Keratinocyte (primary cell): Measurements from ENCODE around the gene MFSD6. TPM values are rescaled to one million over a fixed set of nuclear protein-coding genes. Genes with fewer than 3 reads are reported as not detected.
A peak's percentile ranks its signal among the peaks of the same experiment; 100 is the strongest.

Source experiments
- DNase-seq: peaks from one replicate; pipeline ENCODE4 v3.0.0-alpha.2; 2011; ENCODE audit warnings: low read depth, missing footprints, low spot score
- FAIRE-seq: peaks from 2 replicates; lab custom pipeline; 2011; peaks lifted over from hg19 to GRCh38; lab: Jason Lieb, UNC
- H2AFZ ChIP-seq: 2 replicates; pipeline ENCODE4 v1.6.0; 2012; ENCODE audit warnings: low read length, control low read depth, inconsistent platforms; ENCODE audit not compliant: control insufficient read depth
- H3K27ac ChIP-seq: 2 replicates; pipeline ENCODE4 v1.5.1; 2011; ENCODE audit warnings: low read length; ENCODE audit not compliant: control insufficient read depth, insufficient read depth
- H3K27me3 ChIP-seq: 3 replicates; pipeline ENCODE4 v1.6.0; 2011; ENCODE audit warnings: low read length; ENCODE audit not compliant: control insufficient read depth, insufficient read depth; ENCODE audit errors: extremely low read depth
- H3K36me3 ChIP-seq, 2 experiments: 2 replicates in 1 of 2; 3 replicates in 1 of 2; pipeline ENCODE4 v1.5.1; 2011; ENCODE audit warnings: low read length in 2 of 2, mild to moderate bottlenecking in 1 of 2; ENCODE audit not compliant: control insufficient read depth in 2 of 2, insufficient read depth in 2 of 2; ENCODE audit errors: extremely low read depth in 1 of 2
- H3K4me1 ChIP-seq: 3 replicates; pipeline ENCODE4 v1.5.1; 2011; ENCODE audit warnings: low read length; ENCODE audit not compliant: control insufficient read depth, insufficient read depth; ENCODE audit errors: extremely low read depth
- H3K4me2 ChIP-seq: 3 replicates; pipeline ENCODE4 v1.6.0; 2011; ENCODE audit warnings: low read depth, low read length; ENCODE audit not compliant: control insufficient read depth, insufficient read depth; ENCODE audit errors: extremely low read depth
- H3K4me3 ChIP-seq, 3 experiments: fragments of 200-600 bp in 1 of 3; sonication (generic) in 1 of 3; 2 replicates in 2 of 3; 3 replicates in 1 of 3; pipeline ENCODE4 v1.5.1; 2011 to 2016; ENCODE audit warnings: low read length in 3 of 3, mild to moderate bottlenecking in 3 of 3, control low read depth in 2 of 3, inconsistent platforms in 1 of 3, low read depth in 1 of 3, mixed read lengths in 1 of 3, mixed run types in 1 of 3, moderate library complexity in 1 of 3; ENCODE audit not compliant: control insufficient read depth in 2 of 3, insufficient read depth in 2 of 3; ENCODE audit errors: extremely low read depth in 1 of 3
- H3K79me2 ChIP-seq: 2 replicates; pipeline ENCODE4 v1.6.0; 2012; ENCODE audit warnings: low read length; ENCODE audit not compliant: control insufficient read depth, insufficient read depth
- H3K9ac ChIP-seq: 3 replicates; pipeline ENCODE4 v1.6.0; 2011; ENCODE audit warnings: low read length; ENCODE audit not compliant: control insufficient read depth, insufficient read depth; ENCODE audit errors: extremely low read depth
- H3K9me1 ChIP-seq: 3 replicates; pipeline ENCODE4 v1.6.0; 2011; ENCODE audit warnings: low read length; ENCODE audit not compliant: control insufficient read depth, insufficient read depth; ENCODE audit errors: extremely low read depth
- H3K9me3 ChIP-seq: 2 replicates; pipeline ENCODE4 v1.5.1; 2012; ENCODE audit warnings: low read depth, low read length; ENCODE audit not compliant: control insufficient read depth
- H4K20me1 ChIP-seq: 3 replicates; pipeline ENCODE4 v1.6.0; 2011; ENCODE audit warnings: low read length; ENCODE audit not compliant: control insufficient read depth, insufficient read depth; ENCODE audit errors: extremely low read depth
- CTCF ChIP-seq, 3 experiments: IDR thresholded peaks in 1 of 3; conservative IDR thresholded peaks in 1 of 3; optimal IDR thresholded peaks in 1 of 3; 2 replicates in 2 of 3; 3 replicates in 1 of 3; pipeline versions ENCODE3 to v1.5.1; 2011; ENCODE audit warnings: low read length in 3 of 3, mild to moderate bottlenecking in 3 of 3, moderate library complexity in 2 of 3, control low read depth in 1 of 3, inconsistent platforms in 1 of 3; ENCODE audit not compliant: insufficient read depth in 2 of 3; ENCODE audit errors: extremely low read depth in 1 of 3
- EZH2 ChIP-seq: IDR thresholded peaks from one replicate; pipeline ENCODE4 v1.6.1; 2012; ENCODE audit warnings: inconsistent platforms, mild to moderate bottlenecking, low read length, moderate library complexity
- dilution Hi-C: fragments of 300-500 bp; cut with MboI; formaldehyde crosslinking; loops from one replicate; pipeline ENCODE4 v1.7.0; 2020; ENCODE audit warnings: low sequenced_read_pairs; ENCODE audit not compliant: extremely low pct_ligation_motif_present
- polyA plus RNA-seq, 5 experiments: library from polyadenylated mRNA; depleted of rRNA in 3 of 5; stranded (reverse) in 3 of 5; stranded (forward) in 1 of 5; unstranded in 1 of 5; fragments of >200 nt; gene quantifications; 1 replicate in 1 of 5; 2 replicates in 3 of 5; 3 replicates in 1 of 5; pipeline versions ENCODE4 v1.2.1 to v1.2.3, GENCODE V29; 2011 to 2012; ENCODE audit warnings: missing spikeins in 2 of 5, low read depth in 1 of 5, low replicate concordance in 1 of 5

The MFSD6 gene
- polyA plus RNA-seq, 1 donor (not counting 4 experiments of a cell fraction or from before 2014, with no cell fraction given), result 11.0 TPM

DNA sequence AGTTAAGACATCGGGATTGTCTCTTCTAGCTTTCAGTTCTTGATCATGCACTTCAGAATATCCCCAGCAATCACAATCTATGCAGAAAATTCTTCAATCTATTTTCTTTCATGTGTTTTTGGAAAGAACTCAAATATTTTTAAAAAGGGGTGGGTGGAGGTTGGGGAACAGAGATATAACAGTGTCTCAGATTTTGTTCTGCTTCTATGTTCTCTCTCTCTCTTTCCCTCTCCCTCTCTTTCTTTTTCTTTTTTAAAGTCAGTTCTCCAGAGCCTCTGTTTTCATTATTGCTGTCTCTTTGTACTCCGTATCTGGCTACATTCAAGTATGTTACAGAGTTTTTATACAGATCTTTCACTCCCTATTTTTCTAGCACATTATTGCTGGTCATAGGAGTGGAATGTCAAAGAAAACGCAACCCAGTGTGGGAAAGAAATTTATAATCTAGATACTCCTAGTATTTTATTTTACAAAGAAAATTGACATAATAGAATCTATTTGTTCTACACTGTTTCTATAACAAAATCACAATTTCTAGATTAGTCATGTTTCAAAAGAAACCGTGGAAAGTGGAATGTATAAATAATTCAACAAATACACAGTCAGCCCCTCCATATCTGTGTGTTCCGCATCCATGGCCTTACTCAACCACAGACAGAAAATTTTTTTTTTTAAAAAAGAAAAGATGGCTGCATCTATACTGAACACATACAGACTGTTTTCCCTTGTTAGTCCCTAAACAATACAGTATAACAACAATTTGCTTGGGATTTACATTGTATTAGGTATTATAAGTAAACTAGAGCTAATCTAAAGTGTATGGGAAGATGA, 137.6 kb downstream of the MFSD6 start:
- peak overlapping the region in 1 of 3 experiments; percentile 8 for H3K4me3 ChIP-seq
- no peak for TF ChIP-seq EZH2
- no peak for TF ChIP-seq CTCF (optimal IDR thresholded peaks at IDR 0.05 in 1 of 3, IDR thresholded peaks at IDR 0.05 in 1 of 3, conservative IDR thresholded peaks at IDR 0.05 in 1 of 3; ENCODE audit: extremely low read depth in 1 of 3, insufficient read depth in 2 of 3, low read length in 3 of 3)
- H3K9me3 ChIP-seq, result no peaks in the 10 kb centered on the region
- H3K36me3 ChIP-seq, result no peaks in the 10 kb centered on the region
- DNase-seq (no peak), FAIRE-seq (no peak)
- no peaks in the 10 kb centered on the region for H3K79me2 ChIP-seq
- H3K27ac ChIP-seq, result peak overlapping the region; percentile 31
- peaks cover 13% of the 10 kb centered on the region for H3K4me1 ChIP-seq
- H3K27me3 ChIP-seq, result no peaks in the 10 kb centered on the region
- H3K9me1 ChIP-seq, result no peaks in the 10 kb centered on the region
- peak overlapping the region; percentile 83 for H2AFZ ChIP-seq
- H4K20me1 ChIP-seq, result no peaks in the 10 kb centered on the region
- dilution Hi-C loops, result no loop called here
- H3K4me2 ChIP-seq, result peak overlapping the region; percentile 68
- peak overlapping the region; percentile 28 for H3K9ac ChIP-seq

DNA sequence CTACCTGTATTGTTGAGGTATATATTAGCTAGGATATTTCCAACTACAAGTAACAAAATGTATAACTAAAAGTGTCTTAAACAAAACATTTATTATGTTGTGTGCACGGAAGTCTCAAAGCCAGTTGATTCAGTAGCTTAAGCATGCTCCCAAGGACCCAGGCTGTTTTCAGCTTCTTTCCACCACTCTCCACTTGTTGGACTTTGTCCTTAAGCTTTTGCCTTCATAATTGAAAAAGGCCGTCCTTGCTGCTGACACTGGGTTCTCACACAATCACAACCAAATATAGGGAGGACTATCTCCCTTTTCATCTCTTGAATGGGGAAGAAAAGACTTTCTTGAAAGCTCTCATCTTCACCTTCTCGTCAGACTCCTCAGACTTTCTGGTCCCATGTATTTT, 138.6 kb downstream of the MFSD6 start:
- dilution Hi-C loops, result no loop called here
- no peaks in the 10 kb centered on the region for H4K20me1 ChIP-seq
- TF ChIP-seq CTCF (optimal IDR thresholded peaks at IDR 0.05 in 1 of 3, IDR thresholded peaks at IDR 0.05 in 1 of 3, conservative IDR thresholded peaks at IDR 0.05 in 1 of 3; ENCODE audit: extremely low read depth in 1 of 3, insufficient read depth in 2 of 3, low read length in 3 of 3), result no peak
- TF ChIP-seq EZH2, result no peak
- no peak for FAIRE-seq
- DNase-seq, result no peak
- no peaks in the 10 kb centered on the region for H3K9me3 ChIP-seq
- no peak overlapping the region for H3K9ac ChIP-seq
- no peaks in the 10 kb centered on the region for H3K36me3 ChIP-seq
- H3K4me3 ChIP-seq, result no peak overlapping the region
- H3K27ac ChIP-seq, result no peak overlapping the region
- H2AFZ ChIP-seq, result no peak overlapping the region
- H3K27me3 ChIP-seq, result no peaks in the 10 kb centered on the region
- no peaks in the 10 kb centered on the region for H3K9me1 ChIP-seq
- no peak overlapping the region for H3K4me2 ChIP-seq
- H3K79me2 ChIP-seq, result no peaks in the 10 kb centered on the region
- H3K4me1 ChIP-seq, result peaks cover 13% of the 10 kb centered on the region
